ENCODE results near the gene LHFPL4. TPM values are rescaled to one million over a fixed set of nuclear protein-coding genes. Genes with fewer than 3 reads are reported as not detected.

Gene LHFPL4
- total and polyA plus RNA-seq, 2 of the 13 experiments (the other 11 are each of a cell fraction or from before 2014, with no cell fraction given): 0.02 to 0.03 TPM

GRCh38 chr3:9485248-9485647, 68.4 kb downstream of the LHFPL4 start:
- H4K20me1 ChIP-seq (ENCODE audit: insufficient read depth, low read length): no peaks in the 10 kb centered on the region
- WGBS (ENCODE audit: low lambda C conversion rate): 100% methylated on average over 1 of the region's 1 CpG
- H3K9ac ChIP-seq (ENCODE audit: insufficient read depth, low read depth, low read length): no peak overlapping the region
- H3K4me2 ChIP-seq (ENCODE audit: low read depth, low read length): no peak overlapping the region
- peaks cover 10% of the 10 kb centered on the region; the same call in 1 of the 2 replicates for H3K9me3 ChIP-seq (ENCODE audit: low read length)
- no peak for DNase-seq (ENCODE audit: low spot score)
- H2AFZ ChIP-seq (ENCODE audit: low read length): no peak overlapping the region
- in situ Hi-C loops (cut with HindIII; ENCODE audit: extremely low pct_ligation_motif_present, low pct_unique_long_range_greater_than_20kb) (no loop called here), intact Hi-C loops (cut with micrococcal nuclease; ENCODE audit: unreplicated experiment) (no loop called here)
- FAIRE-seq: no peak
- BruUV-seq (replicated peaks): no TSS peak
- H3K4me3 ChIP-seq (replicated peaks in 1 of 3; ENCODE audit: insufficient read depth in 1 of 3, low read depth in 2 of 3, low read length in 3 of 3): no peak overlapping the region
- POLR2A ChIA-PET: no interaction called here
- H3K27me3 ChIP-seq (ENCODE audit: control insufficient read depth in 1 of 2, insufficient read depth in 2 of 2, low read length in 2 of 2): no peaks in the 10 kb centered on the region
- no peaks in the 10 kb centered on the region for H3K79me2 ChIP-seq (ENCODE audit: insufficient read depth, low read length)
- no peak for ATAC-seq
- CTCF ChIA-PET (ENCODE audit: low intra/inter-chr PET ratio, low total read pairs): no interaction called here
- peaks cover 2 to 10% of the 10 kb centered on the region in 2 experiments; a peak in 1 of 5 replicates for H3K36me3 ChIP-seq (replicated peaks in 1 of 2; ENCODE audit: control insufficient read depth in 1 of 2, insufficient read depth in 2 of 2, low read length in 2 of 2)
- no peak overlapping the region for H3K27ac ChIP-seq (ENCODE audit: extremely low read length, insufficient read depth, low read length)
- H3K4me1 ChIP-seq (ENCODE audit: insufficient read depth, low read length): no peaks in the 10 kb centered on the region
- peak; percentile 26 for TF ChIP-seq RBM22 (optimal IDR thresholded peaks at IDR 0.05; ENCODE audit: low read length)
- TF ChIP-seq IRF9 (CRISPR knock-in tag; IDR thresholded peaks at IDR 0.05; ENCODE audit: borderline replicate concordance): no peak
- TF ChIP-seq NFE2L2 (IDR thresholded peaks at IDR 0.05; ENCODE audit: low read length): no peak

GRCh38 chr3:9480265-9480664, 73.4 kb downstream of the LHFPL4 start:
- intact Hi-C loops (cut with micrococcal nuclease; ENCODE audit: unreplicated experiment): no loop called here
- CTCF ChIA-PET (ENCODE audit: low intra/inter-chr PET ratio, low total read pairs): no interaction called here
- Histone ChIP-seq H3K36me3 (replicated peaks in 1 of 2; ENCODE audit: control insufficient read depth in 1 of 2, insufficient read depth in 2 of 2, low read length in 2 of 2) (peaks cover 17 to 54% of the 10 kb centered on the region in 2 experiments), H2AFZ (ENCODE audit: low read length) (no peak overlapping the region), H3K27ac (ENCODE audit: extremely low read length, insufficient read depth, low read length) (no peak overlapping the region), H4K20me1 (ENCODE audit: insufficient read depth, low read length) (0 out of 2 replicates have a peak, but pooled peaks cover 3% of the 10 kb centered on the region), H3K79me2 (ENCODE audit: insufficient read depth, low read length) (no peaks in the 10 kb centered on the region), H3K4me1 (ENCODE audit: insufficient read depth, low read length) (no peaks in the 10 kb centered on the region), H3K4me2 (ENCODE audit: low read depth, low read length) (no peak overlapping the region), H3K4me3 (replicated peaks in 1 of 3; ENCODE audit: insufficient read depth in 1 of 3, low read depth in 2 of 3, low read length in 3 of 3) (no peak overlapping the region), H3K9ac (ENCODE audit: insufficient read depth, low read depth, low read length) (no peak overlapping the region), H3K9me3 (ENCODE audit: low read length) (no peaks in the 10 kb centered on the region), H3K27me3 (ENCODE audit: control insufficient read depth in 1 of 2, insufficient read depth in 2 of 2, low read length in 2 of 2) (no peaks in the 10 kb centered on the region)
- in situ Hi-C loops (cut with HindIII; ENCODE audit: extremely low pct_ligation_motif_present, low pct_unique_long_range_greater_than_20kb): no loop called here
- WGBS (ENCODE audit: low lambda C conversion rate): 100% methylated on average over 1 of the region's 1 CpG
- FAIRE-seq (no peak), ATAC-seq (no peak), DNase-seq (ENCODE audit: low spot score) (no peak)
- POLR2A ChIA-PET: no interaction called here
- peak; percentile 35 for TF ChIP-seq RBM22 (optimal IDR thresholded peaks at IDR 0.05; ENCODE audit: low read length)
- no peak for TF ChIP-seq EEA1 (CRISPR knock-in tag; IDR thresholded peaks at IDR 0.05; ENCODE audit: borderline replicate concordance)
- TF ChIP-seq ZKSCAN1 (IDR thresholded peaks at IDR 0.05; ENCODE audit: low read length): 0 out of 2 replicates have a peak, but pooled peaks have one; percentile 68
- no peak for TF ChIP-seq ZNF383 (CRISPR knock-in tag; IDR thresholded peaks at IDR 0.05; ENCODE audit: borderline replicate concordance)
- no TSS peak for BruUV-seq (replicated peaks)

Data from HepG2 (cell line).